Mucosa of stomach (tissue), 1 donor: ENCODE measurements around the gene GRIK1.

Experiments
- H3K27me3 ChIP-seq: one replicate; pipeline ENCODE4 v1.7.0; 2013; ENCODE audit warnings: mild to moderate bottlenecking, low read length; ENCODE audit not compliant: control insufficient read depth, insufficient read depth
- H3K36me3 ChIP-seq: one replicate; pipeline ENCODE4 v1.7.0; 2013; ENCODE audit warnings: low read length; ENCODE audit not compliant: control insufficient read depth, insufficient read depth
- H3K4me1 ChIP-seq: one replicate; pipeline ENCODE4 v1.7.0; 2013; ENCODE audit warnings: mild to moderate bottlenecking, low read length; ENCODE audit not compliant: control insufficient read depth, insufficient read depth
- H3K4me3 ChIP-seq: one replicate; pipeline ENCODE4 v1.7.0; 2013; ENCODE audit warnings: low read length
- H3K9ac ChIP-seq: one replicate; pipeline ENCODE4 v1.7.0; 2013; ENCODE audit warnings: mild to moderate bottlenecking, low read length, moderate library complexity
- H3K9me3 ChIP-seq: one replicate; pipeline ENCODE4 v1.7.0; 2013; ENCODE audit warnings: mild to moderate bottlenecking, low read length, moderate library complexity; ENCODE audit not compliant: control insufficient read depth
- donor health status: Pancreatic carcinoma.

Gene GRIK1

GRCh38 chr21:29798840-29799239 is 141.0 kb downstream of the GRIK1 start:
- no peaks in the 10 kb centered on the region for H3K36me3 ChIP-seq
- H3K4me1 ChIP-seq, result no peaks in the 10 kb centered on the region
- H3K4me3 ChIP-seq, result no peak overlapping the region
- no peaks in the 10 kb centered on the region for H3K27me3 ChIP-seq
- H3K9ac ChIP-seq, result no peak overlapping the region
- no peaks in the 10 kb centered on the region for H3K9me3 ChIP-seq

- Histone ChIP-seq H3K4me3 (no peak overlapping the region), H3K27me3 (no peaks in the 10 kb centered on the region), H3K36me3 (no peaks in the 10 kb centered on the region), H3K4me1 (no peaks in the 10 kb centered on the region), H3K9me3 (no peaks in the 10 kb centered on the region), H3K9ac (no peak overlapping the region)
Measured at GRCh38 chr21:29797155-29797554, 142.6 kb downstream of the GRIK1 start.

- Histone ChIP-seq H3K9ac (no peak overlapping the region), H3K27me3 (no peaks in the 10 kb centered on the region), H3K9me3 (no peaks in the 10 kb centered on the region), H3K36me3 (no peaks in the 10 kb centered on the region), H3K4me3 (no peak overlapping the region), H3K4me1 (peaks cover 8% of the 10 kb centered on the region)
Measured at GRCh38 chr21:29793712-29794111, 146.1 kb downstream of the GRIK1 start.

- no peaks in the 10 kb centered on the region for H3K9me3 ChIP-seq
- H3K4me3 ChIP-seq, result no peak overlapping the region
- no peaks in the 10 kb centered on the region for H3K27me3 ChIP-seq
- no peak overlapping the region for H3K9ac ChIP-seq
- no peaks in the 10 kb centered on the region for H3K36me3 ChIP-seq
- peaks cover 30% of the 10 kb centered on the region for H3K4me1 ChIP-seq
Measured at GRCh38 chr21:29789393-29789792, 150.4 kb downstream of the GRIK1 start.

- H3K9ac ChIP-seq, result no peak overlapping the region
- H3K36me3 ChIP-seq, result no peaks in the 10 kb centered on the region
- peaks cover 30% of the 10 kb centered on the region for H3K4me1 ChIP-seq
- H3K4me3 ChIP-seq, result no peak overlapping the region
- no peaks in the 10 kb centered on the region for H3K9me3 ChIP-seq
- H3K27me3 ChIP-seq, result no peaks in the 10 kb centered on the region
Measured at GRCh38 chr21:29788752-29789151, 151.0 kb downstream of the GRIK1 start.

- Histone ChIP-seq H3K9ac (no peak overlapping the region), H3K36me3 (no peaks in the 10 kb centered on the region), H3K4me3 (no peak overlapping the region), H3K27me3 (no peaks in the 10 kb centered on the region), H3K4me1 (peaks cover 30% of the 10 kb centered on the region), H3K9me3 (no peaks in the 10 kb centered on the region)
Measured at GRCh38 chr21:29787361-29787909, 152.4 kb downstream of the GRIK1 start.

- Histone ChIP-seq H3K9me3 (no peaks in the 10 kb centered on the region), H3K27me3 (no peaks in the 10 kb centered on the region), H3K4me3 (no peak overlapping the region), H3K9ac (no peak overlapping the region), H3K36me3 (no peaks in the 10 kb centered on the region), H3K4me1 (peaks cover 30% of the 10 kb centered on the region)
Measured at GRCh38 chr21:29786496-29787360, 153.1 kb downstream of the GRIK1 start.

- H3K36me3 ChIP-seq, result no peaks in the 10 kb centered on the region
- no peaks in the 10 kb centered on the region for H3K9me3 ChIP-seq
- no peak overlapping the region for H3K9ac ChIP-seq
- H3K27me3 ChIP-seq, result no peaks in the 10 kb centered on the region
- H3K4me3 ChIP-seq, result no peak overlapping the region
- H3K4me1 ChIP-seq, result no peaks in the 10 kb centered on the region
Measured at GRCh38 chr21:29777160-29777559, 162.6 kb downstream of the GRIK1 start.

GRCh38 chr21:29775462-29775861 is 164.3 kb downstream of the GRIK1 start:
- Histone ChIP-seq H3K9me3 (no peaks in the 10 kb centered on the region), H3K4me1 (no peaks in the 10 kb centered on the region), H3K27me3 (no peaks in the 10 kb centered on the region), H3K4me3 (no peak overlapping the region), H3K9ac (no peak overlapping the region), H3K36me3 (no peaks in the 10 kb centered on the region)

GRCh38 chr21:29771491-29772066 is 168.2 kb downstream of the GRIK1 start:
- Histone ChIP-seq H3K27me3 (no peaks in the 10 kb centered on the region), H3K4me1 (no peaks in the 10 kb centered on the region), H3K4me3 (no peak overlapping the region), H3K36me3 (no peaks in the 10 kb centered on the region), H3K9ac (no peak overlapping the region), H3K9me3 (no peaks in the 10 kb centered on the region)

- Histone ChIP-seq H3K4me1 (no peaks in the 10 kb centered on the region), H3K36me3 (no peaks in the 10 kb centered on the region), H3K9ac (no peak overlapping the region), H3K27me3 (peaks cover 4% of the 10 kb centered on the region), H3K4me3 (no peak overlapping the region), H3K9me3 (no peaks in the 10 kb centered on the region)
Measured at GRCh38 chr21:29763674-29764073, 176.1 kb downstream of the GRIK1 start.

GRCh38 chr21:29762570-29763082 is 177.2 kb downstream of the GRIK1 start:
- H3K4me1 ChIP-seq, result no peaks in the 10 kb centered on the region
- H3K9ac ChIP-seq, result no peak overlapping the region
- H3K36me3 ChIP-seq, result no peaks in the 10 kb centered on the region
- H3K27me3 ChIP-seq, result peaks cover 4% of the 10 kb centered on the region
- no peak overlapping the region for H3K4me3 ChIP-seq
- H3K9me3 ChIP-seq, result no peaks in the 10 kb centered on the region
